GM04503 (cell line): Measurements from ENCODE around the gene SCUBE1.

Experiments used
- DNase-seq: peaks from one replicate; pipeline ENCODE4 v3.0.0-alpha.2; 2012; ENCODE audit warnings: low read depth

SCUBE1 gene

GRCh38 chr22:43155789-43156188, 187.4 kb downstream of the SCUBE1 start:
- no peak for DNase-seq

GRCh38 chr22:43154887-43155536, 188.2 kb downstream of the SCUBE1 start:
- DNase-seq: no peak

DNA sequence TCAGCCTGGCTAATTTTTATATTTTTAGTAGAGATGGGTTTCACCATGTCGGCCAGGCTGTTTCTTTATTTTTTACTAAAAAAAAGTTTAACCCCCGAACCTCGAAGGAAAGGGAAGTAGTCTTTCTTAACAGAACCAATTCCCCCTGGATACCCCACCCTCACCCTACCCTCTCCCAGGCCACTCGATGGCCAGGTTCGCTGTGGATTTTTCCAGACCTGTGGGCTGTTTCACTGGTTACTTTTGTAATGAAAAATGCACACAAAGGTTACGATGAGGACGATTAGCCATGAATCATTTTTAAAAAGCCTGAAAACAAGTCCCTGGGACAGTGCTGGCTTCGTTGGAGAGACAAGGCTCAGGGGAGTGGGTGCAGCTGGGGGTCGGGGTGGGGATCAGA, 189.3 kb downstream of the SCUBE1 start:
- no peak for DNase-seq

DNA sequence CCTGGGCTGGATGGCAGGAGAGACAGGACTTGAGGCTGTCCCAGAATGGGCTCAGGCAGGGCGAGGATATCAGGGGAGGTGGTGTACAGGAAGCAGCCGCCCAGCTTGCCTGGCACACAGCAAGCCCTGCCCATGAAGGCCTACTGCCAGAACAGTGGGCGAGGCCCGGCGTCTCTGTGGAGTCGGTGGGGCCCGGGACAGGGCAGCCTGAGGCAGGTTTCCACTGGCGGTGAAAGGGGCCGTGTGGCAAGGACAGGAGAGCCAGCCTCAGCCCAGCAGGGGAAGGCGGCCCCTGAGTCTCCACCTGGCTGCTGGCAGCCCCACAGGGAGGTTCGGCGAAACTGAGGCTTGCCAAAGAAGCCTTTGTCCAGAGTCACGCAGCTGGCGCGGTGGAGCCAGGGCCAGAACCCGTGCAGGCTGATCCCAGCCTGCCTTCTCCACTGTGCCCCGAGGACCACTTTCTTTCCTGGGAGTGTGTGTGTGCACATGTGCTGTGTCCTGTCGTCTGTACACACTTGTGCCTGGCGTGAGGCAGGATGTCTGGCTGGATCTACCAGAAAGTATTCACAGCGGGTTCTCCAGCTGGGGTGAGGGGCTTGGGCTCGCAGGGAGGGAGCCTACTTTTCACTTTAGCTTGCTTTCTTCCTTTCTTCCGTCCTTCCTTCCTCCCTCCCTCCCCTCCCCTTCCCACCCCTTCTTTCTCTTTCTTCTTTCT, 190.7 kb downstream of the SCUBE1 start:
- DNase-seq: no peak

GRCh38 chr22:43152003-43152356, 191.2 kb downstream of the SCUBE1 start:
- DNase-seq: no peak

DNA sequence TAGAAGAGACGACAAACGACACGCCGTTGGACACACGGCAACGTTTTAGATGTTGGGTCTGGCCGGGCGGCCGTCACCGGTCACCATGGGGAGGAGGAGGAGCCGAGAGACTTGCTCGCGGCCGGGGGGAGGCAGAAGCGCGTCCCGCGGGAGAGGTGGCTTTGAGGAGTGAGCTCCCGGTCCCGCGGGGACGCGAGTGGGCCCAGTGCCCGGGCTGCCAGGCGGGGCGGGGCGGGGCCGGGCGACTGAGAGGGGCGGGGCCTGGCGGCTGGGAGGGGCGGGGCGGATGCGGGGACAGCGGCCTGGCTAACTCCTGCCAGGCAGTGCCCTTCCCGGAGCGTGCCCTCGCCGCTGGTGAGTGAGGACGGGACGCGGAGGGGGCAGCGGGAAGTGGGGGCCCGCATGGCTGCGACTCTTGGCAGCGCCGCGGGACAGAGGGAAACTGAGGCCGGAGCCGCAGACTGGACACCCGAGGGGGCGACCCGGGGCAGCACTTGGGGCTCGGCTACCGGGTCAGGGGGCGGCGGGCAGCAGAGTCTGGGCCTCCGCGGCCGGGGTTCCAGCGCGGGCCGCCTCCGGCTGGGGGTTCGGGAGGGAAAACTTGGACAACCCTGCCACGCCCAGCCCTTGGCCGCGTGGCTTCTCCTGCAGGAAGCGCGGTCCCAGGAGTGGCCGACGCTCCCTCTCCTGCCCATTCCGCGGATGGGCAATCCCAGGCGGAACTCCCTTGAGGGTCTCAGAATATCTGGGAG, 191.7 kb downstream of the SCUBE1 start, which contains the start of gene TSPO:
TSS of gene TSPO (plus strand) at position 309 of the 752 bp plus-strand sequence. CDS start 7,680 bp downstream, outside the sequence.
- no peak for DNase-seq

- DNase-seq: no peak
Observed at GRCh38 chr22:43150731-43151206, 192.4 kb downstream of the SCUBE1 start.

DNA sequence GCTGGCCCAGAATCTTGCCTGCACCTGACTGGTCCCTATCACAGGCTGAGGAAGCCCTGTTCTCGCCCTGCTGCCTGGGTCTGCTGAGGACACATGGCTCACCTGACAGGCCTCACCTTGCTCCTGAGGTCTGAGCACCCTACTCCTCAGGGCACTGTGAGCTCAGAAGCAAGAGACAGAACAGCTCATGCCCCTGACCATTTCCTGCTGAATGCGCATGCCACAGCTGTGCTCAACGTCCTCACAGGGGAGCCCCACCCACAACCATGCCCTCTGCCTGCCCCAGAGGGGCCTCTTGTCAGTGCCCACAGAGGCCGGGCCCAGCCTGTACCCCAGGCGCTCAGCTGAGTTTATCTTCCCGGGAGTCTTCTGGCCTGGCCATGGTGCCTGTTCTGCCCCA, 194.6 kb downstream of the SCUBE1 start:
- DNase-seq: no peak

- no peak for DNase-seq
Observed at GRCh38 chr22:43147821-43148220, 195.4 kb downstream of the SCUBE1 start.
